Measurements from ENCODE around the gene KLHL6.

GRCh38 chr3:183449791-183450190, 105.7 kb downstream of the KLHL6 start:
- TF ChIP-seq CTCF (IDR thresholded peaks at IDR 0.05; ENCODE audit: insufficient read depth, low read depth, low read length) (no peak), EZH2 (IDR thresholded peaks at IDR 0.05; ENCODE audit: insufficient read depth, low read length) (no peak)

Data from astrocyte (in vitro differentiated cells and primary cell).